ENCODE measurements around the gene NID2. TPM values are rescaled to one million over a fixed set of nuclear protein-coding genes. Genes with fewer than 3 reads are reported as not detected.

NID2 gene
- total RNA-seq, 1 donor from 2014 or later: 125 TPM

GRCh38 chr14:52039124-52039815 lies 29.6 kb downstream of the NID2 start:
- DNase-seq (ENCODE audit: low spot score) (no peak), ATAC-seq (no peak)
- intact Hi-C loops (cut with DNase I): no loop called here

GRCh38 chr14:52033101-52033642 lies 35.7 kb downstream of the NID2 start:
- no peak for DNase-seq (ENCODE audit: low spot score)
- intact Hi-C loops (cut with DNase I): no loop called here
- peak; percentile 74 for ATAC-seq

GRCh38 chr14:52032204-52032801 lies 36.6 kb downstream of the NID2 start:
- DNase-seq (ENCODE audit: low spot score) (no peak), ATAC-seq (peak; percentile 69)
- intact Hi-C loops (cut with DNase I): no loop called here

GRCh38 chr14:52031781-52032180 lies 37.1 kb downstream of the NID2 start:
- DNase-seq (ENCODE audit: low spot score) (no peak), ATAC-seq (peak; percentile 64)
- intact Hi-C loops (cut with DNase I): no loop called here

- intact Hi-C loops (cut with DNase I): no loop called here
- DNase-seq (ENCODE audit: low spot score): no peak
- no peak for ATAC-seq
Observed at GRCh38 chr14:52029881-52030280, 39.0 kb downstream of the NID2 start.

GRCh38 chr14:52026901-52027300 lies 42.0 kb downstream of the NID2 start:
- intact Hi-C loops (cut with DNase I): no loop called here
- no peak for DNase-seq (ENCODE audit: low spot score)
- no peak for ATAC-seq

- DNase-seq (ENCODE audit: low spot score) (no peak), ATAC-seq (peak; percentile 50)
- intact Hi-C loops (cut with DNase I): no loop called here
Observed at GRCh38 chr14:52026017-52026660, 42.7 kb downstream of the NID2 start.

- intact Hi-C loops (cut with DNase I): no loop called here
- ATAC-seq (peak; percentile 41), DNase-seq (ENCODE audit: low spot score) (no peak)
Observed at GRCh38 chr14:52025310-52025709, 43.5 kb downstream of the NID2 start.

GRCh38 chr14:52023518-52023917 lies 45.3 kb downstream of the NID2 start:
- DNase-seq (ENCODE audit: low spot score) (no peak), ATAC-seq (peak; percentile 61)
- intact Hi-C loops (cut with DNase I): no loop called here

- ATAC-seq: no peak
- intact Hi-C loops (cut with DNase I): no loop called here
- no peak for DNase-seq (ENCODE audit: low spot score)
Observed at GRCh38 chr14:52021957-52022600, 46.8 kb downstream of the NID2 start.

GRCh38 chr14:52020866-52021717 lies 47.8 kb downstream of the NID2 start:
- DNase-seq (ENCODE audit: low spot score) (no peak), ATAC-seq (no peak)
- intact Hi-C loops (cut with DNase I): no loop called here

GRCh38 chr14:52020161-52020714 lies 48.6 kb downstream of the NID2 start:
- intact Hi-C loops (cut with DNase I): no loop called here
- no peak for DNase-seq (ENCODE audit: low spot score)
- no peak for ATAC-seq

GRCh38 chr14:52018970-52019369 lies 49.9 kb downstream of the NID2 start:
- DNase-seq (ENCODE audit: low spot score): no peak
- ATAC-seq: no peak
- intact Hi-C loops (cut with DNase I): no loop called here

- no peak for DNase-seq (ENCODE audit: low spot score)
- no peak for ATAC-seq
- intact Hi-C loops (cut with DNase I): no loop called here
Observed at GRCh38 chr14:52018252-52018651, 50.6 kb downstream of the NID2 start.

- peak; percentile 33 for ATAC-seq
- intact Hi-C loops (cut with DNase I): no loop called here
- no peak for DNase-seq (ENCODE audit: low spot score)
Observed at GRCh38 chr14:52015411-52016030, 53.3 kb downstream of the NID2 start.

- ATAC-seq (no peak), DNase-seq (ENCODE audit: low spot score) (no peak)
- intact Hi-C loops (cut with DNase I): no loop called here
Observed at GRCh38 chr14:52014601-52015267, 54.1 kb downstream of the NID2 start.

GRCh38 chr14:52013984-52014600 lies 54.8 kb downstream of the NID2 start:
- DNase-seq (ENCODE audit: low spot score): no peak
- intact Hi-C loops (cut with DNase I): no loop called here
- peak; percentile 12 for ATAC-seq
